Islet precursor cell (in vitro differentiated cells): ENCODE data around the gene TOGARAM2.

Experiments used
- DNase-seq: peaks from one replicate; pipeline ENCODE4 v3.0.0-alpha.2; 2018

Gene TOGARAM2

DNA sequence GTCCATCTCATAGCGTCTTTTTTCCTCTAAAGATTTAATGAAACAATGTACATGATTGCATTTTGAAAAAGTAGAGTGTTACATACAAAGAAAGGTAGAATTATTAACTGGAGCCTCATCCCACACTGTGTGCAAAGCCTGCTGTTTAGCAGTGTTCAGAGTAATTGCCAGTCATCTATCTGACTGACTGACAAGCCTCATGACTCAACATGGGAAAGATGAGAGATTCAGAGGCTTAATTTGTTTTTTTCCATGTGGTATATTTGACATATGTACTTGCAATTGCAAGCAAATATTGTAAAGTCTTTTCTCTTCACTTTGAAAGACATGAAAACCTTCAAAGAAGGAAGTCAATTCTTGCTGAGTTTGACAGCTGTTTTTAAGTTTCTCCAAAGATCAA lies 78.5 kb downstream of the TOGARAM2 start:
- no peak for DNase-seq

DNA sequence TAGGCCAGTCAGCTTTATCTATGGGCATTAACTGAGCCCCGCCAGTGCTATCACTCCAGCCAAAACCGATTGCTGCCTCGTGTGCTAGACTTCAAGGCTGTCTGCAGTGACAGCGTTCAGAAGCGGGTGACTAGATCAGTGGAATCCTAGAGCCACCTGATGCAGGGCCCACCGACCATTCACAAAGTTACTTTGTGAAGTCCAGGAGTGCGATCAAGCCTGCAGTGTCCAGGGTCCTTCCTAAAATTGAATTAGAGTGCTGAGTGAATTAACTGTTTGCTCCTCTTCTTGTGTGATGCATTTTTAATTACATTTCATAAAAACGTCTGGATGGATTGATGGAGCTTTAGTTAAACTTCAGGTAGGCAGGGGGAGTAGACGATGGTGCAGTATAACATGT lies 79.3 kb downstream of the TOGARAM2 start:
- DNase-seq: no peak

DNA sequence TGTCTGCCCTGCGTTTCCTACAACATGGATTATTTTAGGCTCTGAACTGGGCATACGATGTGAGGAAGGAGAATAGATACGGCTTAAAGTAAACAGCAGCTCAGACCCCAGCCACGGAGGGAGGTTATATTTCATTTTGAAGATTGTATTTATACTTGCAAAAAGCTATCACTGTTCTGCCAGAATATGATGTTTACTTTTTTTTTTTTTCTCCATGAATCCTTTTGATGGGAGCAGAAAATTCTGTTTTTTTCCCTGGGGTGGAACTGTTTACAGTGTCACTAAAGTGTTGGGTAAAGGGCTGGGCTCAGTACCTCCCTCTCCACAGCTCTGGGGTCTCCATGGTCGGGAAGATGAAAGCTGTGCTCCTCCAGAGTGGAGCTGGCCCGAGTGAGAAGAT lies 80.1 kb downstream of the TOGARAM2 start:
- DNase-seq: no peak

DNA sequence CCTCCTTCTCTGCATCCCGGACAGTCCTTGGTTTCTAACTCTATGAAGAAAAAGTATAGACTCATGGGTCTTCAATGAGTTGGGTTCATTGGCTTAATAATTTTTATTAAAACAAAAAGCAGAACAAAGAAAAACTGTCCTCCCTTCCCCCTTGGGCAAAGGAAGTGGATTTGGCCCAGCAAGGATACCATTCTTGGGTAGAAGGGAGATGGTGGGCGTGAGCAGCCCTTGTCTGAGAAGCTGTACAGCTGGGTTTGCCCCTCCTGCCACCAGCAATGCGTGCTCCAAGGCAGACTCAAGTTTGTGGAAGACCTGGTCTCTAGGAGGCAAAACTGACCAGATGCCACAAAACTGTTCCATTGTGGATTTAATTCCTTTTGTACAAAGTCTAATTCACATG lies 80.5 kb downstream of the TOGARAM2 start:
- DNase-seq: peak; percentile 31

DNA sequence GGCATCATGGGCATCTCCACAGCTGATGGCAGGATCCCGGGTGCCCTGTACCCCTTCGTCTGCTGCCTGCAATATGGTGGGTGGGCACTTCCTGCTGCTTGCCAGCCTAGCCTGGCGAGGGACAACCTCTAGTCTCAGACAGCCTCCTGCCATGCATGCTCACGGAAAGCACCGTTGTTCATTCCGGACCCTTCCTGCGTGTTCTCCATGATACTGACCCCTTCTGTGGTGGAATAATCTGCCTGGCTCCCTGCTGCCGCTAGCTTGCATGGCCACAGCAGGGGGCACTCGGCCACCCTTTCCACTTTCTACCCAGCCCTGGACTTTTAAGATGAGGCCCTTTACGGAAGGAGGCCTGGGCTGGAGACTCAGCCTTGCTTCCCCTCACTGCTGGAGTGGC lies 81.3 kb downstream of the TOGARAM2 start:
- no peak for DNase-seq

DNA sequence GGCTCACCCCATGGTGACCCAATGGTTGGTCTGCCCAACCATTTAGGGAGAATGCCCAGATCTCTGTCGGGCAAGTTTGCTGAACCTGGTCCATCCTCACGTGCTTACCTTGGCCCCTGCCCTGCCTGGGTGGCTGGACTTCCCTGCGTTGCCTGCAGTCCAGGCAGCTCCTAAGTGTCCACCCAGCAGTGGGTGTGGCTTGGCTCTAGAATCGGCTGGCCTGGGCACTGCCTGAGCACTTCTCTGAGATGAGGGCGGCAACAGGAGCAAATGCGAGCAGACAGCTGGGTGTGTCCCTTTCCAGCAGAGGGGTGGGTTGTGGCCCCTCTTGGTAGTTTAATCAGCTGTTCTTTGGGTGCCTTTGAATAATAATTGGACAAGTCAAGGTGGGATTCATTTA lies 82.0 kb downstream of the TOGARAM2 start:
- no peak for DNase-seq

DNA sequence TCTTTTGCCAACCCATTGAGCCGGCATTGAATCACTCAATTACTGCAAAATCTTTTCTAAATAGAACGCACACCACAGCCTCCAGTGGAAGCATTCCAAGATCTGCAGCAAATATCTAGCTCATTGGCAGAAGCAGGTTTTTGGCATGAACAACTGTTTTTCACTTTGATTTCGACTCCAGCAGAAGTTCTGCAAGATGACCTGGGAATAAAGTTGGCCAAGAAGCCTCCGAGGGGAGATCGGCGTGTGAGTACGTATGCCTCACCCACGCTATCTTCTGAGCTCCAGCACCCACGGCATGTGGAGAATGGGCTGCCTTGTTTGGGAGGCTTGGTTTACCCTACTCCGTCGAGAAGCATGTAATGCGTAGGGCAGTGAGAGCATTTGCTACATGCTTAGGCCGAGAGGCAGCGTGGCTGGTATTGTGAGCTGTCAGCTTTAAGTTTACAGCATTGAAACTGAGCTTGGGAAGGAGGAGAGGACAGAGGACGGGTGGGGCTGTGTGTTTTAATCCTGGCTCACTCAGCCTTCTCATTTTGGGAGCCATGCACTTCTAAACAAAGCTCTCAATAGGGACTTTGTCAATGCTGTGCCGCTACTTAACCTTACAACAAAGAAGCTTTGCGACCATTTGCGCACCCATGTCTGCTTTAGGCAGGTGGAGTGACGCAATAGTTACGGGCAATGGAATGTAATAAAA lies 82.7 kb downstream of the TOGARAM2 start:
- peak; percentile 50 for DNase-seq

DNA sequence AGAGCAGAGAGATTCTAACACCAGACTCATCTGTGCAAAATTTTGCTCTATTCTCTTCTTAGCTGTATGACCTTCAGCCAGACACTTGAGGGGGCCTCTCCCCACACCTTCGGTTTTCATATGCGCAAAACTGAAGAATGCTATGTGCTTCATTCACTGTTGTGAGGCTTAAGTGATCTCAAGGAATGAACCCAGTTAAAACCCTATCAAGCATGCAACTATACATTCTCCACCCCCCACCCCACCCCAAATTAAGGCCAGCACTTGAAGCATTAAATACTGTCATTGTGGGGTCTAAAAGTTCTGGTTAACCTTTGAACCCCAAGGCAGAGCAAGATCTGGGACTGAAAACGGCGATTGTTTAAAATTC lies 83.2 kb downstream of the TOGARAM2 start:
- no peak for DNase-seq

DNA sequence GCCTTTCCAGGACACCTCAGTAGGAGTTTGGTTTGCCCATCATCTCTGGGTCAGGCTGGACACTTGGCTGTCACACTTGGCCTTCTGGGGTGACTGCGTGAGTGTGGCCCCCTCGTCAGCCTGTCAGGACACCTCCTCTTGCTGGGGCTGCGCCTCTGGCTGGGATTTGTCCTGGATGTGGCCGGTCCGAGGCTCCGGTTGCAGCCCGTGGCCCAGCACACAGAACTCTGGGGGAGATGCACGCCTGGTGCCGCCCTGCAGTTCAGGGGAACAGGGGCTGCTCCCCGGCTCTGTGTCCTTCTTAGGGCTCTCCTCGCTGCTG lies 83.6 kb downstream of the TOGARAM2 start:
- DNase-seq: peak; percentile 38

DNA sequence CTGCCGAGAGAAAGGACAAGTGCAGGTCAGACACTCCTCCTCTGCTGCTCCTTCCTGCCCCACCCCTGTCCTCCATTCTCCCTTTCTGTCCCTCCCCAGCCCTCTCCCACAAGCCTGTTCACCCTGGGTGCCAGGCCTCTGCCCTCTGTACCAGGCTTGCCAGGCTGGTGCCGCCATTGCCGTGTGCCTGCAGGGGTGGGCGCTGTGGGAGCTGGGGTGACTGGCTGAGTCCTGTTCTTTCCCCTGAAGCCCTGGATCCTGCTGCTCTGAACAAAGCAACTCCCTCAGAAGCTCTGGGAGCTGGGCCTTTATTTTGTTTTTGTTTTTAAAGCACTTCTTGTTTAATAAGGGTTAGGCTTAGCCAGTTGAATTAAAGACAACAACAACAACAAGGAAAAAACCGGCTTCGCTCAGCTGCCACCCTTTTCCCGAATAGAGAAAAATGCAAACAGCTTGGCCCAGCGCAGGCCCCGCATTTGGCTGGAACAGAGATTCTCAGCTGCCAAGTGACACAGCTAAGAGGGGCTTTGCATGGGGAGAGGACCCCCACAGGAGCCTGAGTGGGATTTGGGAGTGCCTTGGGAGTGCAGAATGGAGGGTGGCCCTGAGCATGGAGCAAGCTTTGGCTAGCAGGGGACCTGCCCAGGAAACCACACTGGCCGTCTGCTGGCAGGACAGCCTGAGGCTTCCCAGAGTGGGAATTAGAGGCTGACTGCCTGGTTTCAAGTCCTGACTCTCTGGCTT lies 84.1 kb downstream of the TOGARAM2 start:
- DNase-seq: peak; percentile 66

DNA sequence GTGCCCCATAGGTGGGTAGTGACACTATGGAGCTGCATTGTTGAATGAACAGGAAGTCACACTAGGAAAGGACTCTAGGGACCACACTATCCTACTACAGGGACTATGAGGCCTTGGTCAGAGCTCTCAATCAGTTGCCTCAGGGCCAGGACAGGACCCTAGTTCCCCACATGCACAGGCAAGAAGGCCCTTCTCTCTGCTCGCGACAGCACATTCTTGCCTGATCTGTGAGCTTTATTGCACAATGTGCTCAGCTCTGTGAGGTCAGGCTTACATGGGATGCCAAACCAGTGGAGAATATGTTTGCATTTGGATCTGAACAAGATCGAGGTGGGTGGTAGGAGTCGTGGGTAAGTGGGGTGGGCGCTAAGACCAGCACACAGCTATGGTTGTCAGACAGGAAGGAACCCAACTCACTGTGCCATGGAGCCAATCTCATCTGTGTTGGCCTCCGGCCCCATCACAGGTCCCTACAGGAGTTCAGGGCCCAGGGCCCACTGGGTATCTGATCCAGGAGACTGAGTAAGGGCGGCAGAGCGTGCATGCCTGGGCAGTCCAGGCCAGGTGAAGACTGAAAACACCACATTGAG lies 85.3 kb downstream of the TOGARAM2 start:
- DNase-seq: peak; percentile 47

DNA sequence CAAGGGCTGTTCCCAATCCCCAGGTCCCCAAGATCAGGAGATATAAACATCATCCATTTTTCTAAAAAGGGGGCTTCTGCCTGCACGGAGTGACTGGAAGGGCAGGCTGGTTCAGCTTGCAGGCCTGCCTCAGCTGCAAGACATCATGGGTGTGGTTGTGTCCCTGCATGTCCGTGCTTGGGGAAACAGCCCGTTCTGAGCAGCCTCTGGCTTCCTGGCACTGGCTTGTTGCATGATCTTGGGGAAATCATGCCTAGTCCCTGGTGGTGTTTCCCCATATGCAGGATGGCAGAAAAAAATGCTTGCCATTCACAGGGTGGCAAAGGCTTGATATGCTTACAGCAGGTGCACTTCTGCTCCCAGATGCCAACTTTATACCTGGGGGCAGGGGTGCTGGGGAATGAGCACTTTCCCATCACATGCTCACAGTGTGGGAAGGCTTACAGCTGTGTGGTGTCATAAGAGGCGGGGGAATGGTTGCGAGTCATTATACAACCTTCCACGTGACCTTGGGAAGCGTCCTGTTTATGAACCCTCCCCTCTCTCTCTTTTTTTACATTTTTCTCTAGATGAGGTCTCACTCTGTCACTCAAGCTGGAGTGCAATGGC lies 86.0 kb downstream of the TOGARAM2 start:
- DNase-seq: peak; percentile 30

DNA sequence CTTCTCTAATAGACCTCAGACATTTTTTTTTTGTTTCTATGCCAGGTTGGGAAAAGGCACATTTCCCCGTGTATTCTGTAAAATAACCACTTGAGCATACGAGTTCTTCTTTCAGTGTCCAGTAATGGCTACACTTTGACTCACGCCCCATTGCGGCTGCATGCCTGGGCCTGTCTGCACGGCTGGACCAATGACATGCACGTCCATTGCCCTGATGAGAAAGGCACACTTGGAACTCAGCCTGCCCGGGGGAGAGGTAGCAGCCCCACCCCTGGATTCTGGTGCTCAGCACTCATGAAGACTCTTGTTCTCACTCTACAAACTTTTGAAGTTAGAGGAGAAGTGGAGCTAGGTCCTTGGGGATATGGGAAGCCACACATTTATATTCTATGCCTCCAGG lies 87.4 kb downstream of the TOGARAM2 start:
- peak; percentile 49 for DNase-seq

DNA sequence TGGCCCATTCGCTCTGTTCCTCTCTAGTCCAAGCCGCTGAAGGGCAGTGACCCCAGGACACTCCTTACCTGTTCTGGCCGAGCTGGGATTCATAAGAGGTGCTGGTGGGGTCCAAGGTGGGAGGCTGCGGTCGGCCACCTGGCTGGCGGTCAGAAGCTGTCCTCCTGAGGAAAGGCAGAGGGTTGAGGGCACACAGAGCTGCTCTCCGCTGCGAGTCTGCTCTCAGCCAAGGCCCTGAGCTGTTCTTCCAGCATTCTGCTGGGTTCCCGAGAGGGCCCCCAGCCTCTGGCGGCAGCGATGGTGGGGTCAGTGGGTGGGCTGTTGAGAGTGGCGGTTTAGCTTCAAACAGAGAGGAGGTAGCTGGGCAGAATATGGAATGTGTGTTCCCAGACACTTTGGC lies 89.4 kb downstream of the TOGARAM2 start:
- DNase-seq: peak; percentile 46

DNA sequence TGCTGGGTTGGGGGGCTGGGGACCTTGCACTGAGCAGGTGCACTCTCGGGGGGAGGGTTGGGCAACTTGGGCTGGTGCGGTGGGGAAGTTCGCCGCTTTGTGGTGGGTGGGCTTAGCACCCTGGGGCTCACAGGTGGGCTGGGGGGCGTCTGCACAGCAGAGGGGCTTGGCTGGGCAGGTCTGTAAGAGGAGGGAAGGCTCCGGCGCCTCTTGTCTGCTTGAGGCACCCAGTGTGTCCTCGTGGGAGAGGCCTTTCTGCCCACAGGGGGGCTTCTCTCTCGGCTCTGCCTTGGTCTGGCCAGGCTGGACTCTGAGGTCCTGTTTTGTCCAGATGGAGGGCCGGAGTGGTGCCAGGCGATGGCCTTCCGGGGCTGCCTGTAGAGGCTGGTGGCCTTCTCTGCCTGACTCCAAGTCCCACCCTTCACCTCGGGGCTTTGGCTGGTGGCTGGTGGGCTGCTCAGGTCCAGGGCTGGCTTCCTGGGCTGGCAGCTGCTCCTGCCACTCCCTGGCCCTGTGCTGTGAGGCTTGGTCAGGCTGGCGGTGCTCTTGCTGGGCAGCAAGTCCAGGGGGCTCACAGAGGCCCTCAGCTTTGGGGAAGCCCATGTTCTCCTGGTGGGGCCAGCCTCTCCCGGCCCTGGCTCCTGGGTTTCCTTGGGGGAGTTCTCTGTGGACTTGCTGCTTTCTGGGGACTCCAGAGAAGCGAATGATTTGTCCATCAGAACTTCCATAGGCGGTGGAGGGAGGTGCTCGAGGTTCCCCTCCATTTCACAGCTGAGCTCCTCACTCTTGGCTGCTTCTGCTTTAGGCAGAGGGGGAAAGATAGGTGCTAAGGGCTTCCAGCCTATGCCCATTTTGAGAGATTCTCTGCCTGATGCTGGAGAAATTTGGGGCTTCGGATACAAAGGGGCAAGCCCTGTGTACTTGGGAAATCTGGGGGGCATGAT lies 90.2 kb downstream of the TOGARAM2 start:
- DNase-seq: peak; percentile 50

DNA sequence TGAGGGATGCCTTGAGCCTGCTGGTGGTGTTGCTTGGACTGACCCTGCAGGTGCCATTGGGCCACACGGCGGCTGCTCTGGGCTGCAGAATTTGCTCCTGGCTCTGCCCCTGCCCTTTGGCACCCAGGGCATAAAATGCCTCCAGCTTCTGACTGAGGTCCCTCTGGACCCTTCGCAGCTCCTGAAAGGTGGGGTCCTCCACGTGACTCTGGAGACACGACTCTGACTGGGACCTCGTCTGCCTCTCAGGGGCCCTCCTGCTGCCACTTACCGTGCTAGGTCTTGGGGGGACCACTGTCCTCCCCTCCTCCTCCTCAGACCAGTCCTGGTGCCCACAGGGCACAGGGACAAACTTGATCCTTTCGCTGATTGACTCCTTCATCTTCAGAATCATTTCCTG lies 91.2 kb downstream of the TOGARAM2 start:
- DNase-seq: no peak

DNA sequence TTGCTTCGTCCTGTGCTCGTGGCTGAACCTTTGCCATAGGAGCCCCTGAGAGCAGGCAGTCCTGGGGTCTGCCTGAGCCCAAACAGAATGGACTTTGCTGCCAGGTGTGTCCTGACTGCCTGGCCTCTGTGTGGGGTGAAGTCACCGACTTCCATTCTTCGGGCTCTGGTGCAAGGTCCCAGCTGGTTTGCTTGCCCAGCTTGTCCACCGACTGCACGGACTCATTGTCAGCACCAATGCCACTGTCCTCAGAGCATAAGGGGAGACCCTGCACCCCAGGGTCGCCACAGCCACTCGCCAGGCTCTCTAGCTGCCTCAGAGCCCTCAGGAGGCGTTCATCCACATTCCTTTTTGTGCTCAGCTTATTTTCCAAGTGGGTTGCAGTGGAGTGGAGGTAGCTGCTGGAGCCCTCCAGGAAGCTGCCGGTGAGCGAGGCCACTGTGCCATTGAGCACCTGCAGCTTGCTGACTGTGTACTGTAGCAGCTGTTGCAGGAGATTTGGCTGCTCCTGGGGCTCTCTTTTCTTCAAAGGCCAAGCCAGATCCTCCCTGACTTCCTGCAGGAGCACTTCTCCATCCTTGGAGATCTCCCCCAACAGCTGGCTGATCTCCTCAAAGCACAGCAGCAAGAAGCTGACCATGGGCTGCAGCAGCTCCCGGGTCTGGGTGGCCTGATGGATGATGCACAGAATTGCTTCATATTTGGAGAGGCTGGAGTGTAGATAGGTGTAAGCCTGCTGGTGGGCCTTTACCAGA lies 92.0 kb downstream of the TOGARAM2 start:
- DNase-seq: peak; percentile 43

DNA sequence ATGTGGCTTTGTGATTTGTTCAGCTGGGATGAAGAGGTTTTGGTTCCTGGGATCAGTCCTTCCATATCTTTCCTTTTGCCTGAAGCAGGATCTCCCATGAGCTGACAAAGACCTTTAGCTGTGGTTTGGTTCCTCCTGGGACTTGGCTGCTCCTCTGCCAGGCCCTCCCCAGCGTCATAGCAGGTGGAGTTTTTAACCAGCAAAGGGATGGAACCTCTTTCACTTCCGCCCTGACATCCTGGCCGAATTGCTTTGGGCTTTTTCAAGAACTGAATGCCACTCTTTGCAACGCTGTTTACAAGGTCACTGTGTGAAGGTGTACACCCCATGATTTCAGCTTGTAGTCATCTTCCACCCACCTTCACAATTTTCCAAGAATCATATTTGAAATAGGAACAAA lies 92.8 kb downstream of the TOGARAM2 start:
- DNase-seq: peak; percentile 24

DNA sequence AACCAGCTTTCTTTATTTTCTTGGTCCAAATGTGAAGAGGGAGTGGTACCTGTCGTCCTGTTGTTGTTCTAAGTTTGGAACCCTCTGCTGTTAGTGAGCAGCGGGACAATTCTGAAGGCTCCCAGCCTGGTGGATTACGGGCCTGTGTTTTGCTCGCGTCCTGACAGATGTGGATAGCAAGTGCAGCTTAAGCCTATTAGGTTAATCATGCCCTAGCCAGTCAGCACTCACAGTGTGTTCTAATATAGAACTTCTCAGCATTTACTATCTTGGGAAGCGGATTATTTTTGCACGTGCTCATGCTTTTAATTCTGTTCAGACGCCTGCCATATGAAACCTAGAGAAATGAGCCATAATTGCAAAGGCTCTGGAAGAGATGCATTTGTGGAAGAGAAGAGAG lies 93.3 kb downstream of the TOGARAM2 start, which contains the start of gene PCARE:
Gene PCARE (minus strand): TSS at position 113 of the 400 bp plus-strand sequence. CDS start 262 bp downstream, outside the sequence.
- peak; percentile 24 for DNase-seq

DNA sequence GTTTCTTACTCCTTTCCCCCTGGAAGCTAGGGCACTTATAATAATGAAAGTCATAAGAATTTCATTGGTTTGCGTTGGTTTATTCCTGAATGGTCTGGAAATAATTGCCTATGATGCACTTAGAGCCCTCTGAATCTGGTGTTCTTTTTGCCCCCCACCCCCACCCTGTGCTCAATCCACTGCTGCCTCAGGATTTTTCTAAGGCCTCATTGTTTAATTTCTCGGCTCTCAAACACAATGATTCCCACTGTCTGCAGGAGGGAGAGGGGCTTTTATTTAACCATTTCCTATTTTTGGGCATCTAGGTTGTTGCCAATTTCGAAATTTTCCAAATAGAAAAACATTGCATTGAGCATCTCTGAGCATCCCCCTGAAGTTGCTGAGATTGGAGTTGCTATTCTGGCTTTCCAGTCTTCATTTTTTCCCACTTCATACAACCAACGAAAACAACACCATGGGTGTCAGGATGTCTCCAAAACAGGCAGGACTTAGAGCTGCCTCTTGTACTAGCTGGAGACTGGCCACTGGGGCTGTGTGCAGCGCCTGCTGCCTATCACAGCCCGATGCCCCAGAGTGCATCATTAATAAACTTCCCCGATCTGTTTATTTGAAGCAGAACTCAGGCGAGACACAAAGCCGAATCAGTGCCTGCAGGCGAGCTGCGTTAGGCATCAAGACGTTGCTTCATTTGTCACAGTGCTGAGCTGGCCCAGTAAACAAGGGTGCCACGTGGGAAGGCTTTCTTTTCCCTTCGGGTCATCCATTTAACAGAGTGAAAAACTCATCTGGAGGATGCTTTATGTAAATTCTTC lies 95.0 kb downstream of the TOGARAM2 start:
- peak; percentile 13 for DNase-seq

DNA sequence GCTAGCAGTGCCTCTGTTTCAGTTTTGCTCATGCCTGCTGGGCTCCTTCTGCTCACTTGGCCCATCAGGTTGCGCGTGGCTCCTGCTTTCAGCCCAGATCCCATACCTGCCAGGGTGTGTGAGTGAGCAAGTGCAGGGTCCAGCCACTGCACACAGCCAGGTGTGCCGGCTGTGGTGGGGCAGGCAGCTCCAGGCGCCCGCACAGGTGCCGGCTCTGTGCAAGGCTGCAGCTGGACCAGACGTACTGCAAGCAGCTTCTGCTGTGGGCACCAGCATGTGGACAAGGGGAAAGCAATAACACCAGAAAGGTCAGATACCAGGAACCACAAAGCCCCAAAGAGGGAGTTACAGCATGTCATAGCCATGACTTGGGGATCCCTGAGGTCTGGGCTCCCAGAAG lies 98.8 kb downstream of the TOGARAM2 start:
- DNase-seq: peak; percentile 35
